ENCODE results near the gene CEP85.
A peak's percentile ranks its signal among the peaks of the same experiment; 100 is the strongest.

Gene CEP85

GRCh38 chr1:26317146-26317545 is 83.1 kb downstream of the CEP85 start:
- no peak for DNase-seq (ENCODE audit: low spot score)

- no peak for DNase-seq (ENCODE audit: low spot score)
These were observed 83.8 kb downstream of the CEP85 start, which contains the start of gene CD52 for GRCh38 chr1:26317612-26318337. Gene CD52 (plus strand): TSS chr1:26317958. CDS start chr1:26318018, 60 bp downstream.

DNA sequence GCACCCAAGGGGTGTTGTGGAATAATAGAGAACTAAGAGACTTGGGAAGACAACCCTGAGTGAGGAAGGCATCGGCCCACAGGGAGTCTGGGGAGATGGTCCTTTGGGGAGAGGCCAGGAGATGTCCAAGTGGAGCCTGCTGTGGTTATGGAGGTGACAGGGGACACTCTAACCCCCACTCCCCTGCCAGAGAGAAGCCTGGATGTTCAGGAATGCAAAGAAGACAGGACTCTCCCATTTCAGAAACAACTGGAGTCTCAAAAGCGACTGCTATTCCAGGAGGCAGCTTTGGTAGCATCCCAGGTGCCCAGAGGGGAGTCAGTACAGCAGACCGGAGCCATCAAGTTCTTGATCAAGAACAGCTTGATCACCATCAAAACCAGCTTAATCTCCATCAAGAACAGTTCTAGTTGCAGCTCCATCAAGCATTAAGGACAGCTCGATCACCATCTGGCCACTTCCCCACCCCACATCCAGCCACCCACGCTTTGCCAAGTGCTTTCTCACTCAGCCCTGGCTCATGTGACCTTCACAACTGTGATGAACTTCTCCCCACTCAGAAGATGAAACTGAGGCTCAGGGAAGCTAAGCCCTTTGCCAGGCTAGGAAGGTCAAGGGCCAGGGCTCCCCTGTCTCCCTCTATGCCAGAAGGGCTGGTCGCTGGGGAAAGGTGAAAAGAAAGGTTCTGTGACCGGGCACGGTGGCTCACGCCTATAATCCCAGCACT is 84.5 kb downstream of the CEP85 start:
- DNase-seq (ENCODE audit: low spot score): no peak

DNA sequence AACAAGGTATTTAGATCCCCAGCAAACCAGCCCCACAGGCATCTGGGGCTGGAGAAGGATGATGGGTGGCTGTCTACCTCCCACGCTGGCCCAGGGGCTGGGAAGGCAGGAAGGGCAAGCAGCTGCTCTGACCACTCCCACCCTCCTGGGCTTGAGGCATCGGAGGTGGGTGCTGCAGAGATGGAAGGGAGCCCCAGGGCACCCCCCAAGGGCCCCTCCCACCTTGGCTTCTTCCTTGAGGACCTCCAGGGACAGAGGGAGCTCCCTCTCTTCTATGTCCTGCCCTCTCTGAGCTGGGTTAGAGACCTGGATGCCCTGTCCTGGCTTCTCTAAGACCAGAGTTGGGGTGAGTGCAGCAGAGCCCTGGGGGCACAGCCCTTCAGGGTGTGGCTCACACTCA is 86.9 kb downstream of the CEP85 start:
- DNase-seq (ENCODE audit: low spot score): no peak

DNA sequence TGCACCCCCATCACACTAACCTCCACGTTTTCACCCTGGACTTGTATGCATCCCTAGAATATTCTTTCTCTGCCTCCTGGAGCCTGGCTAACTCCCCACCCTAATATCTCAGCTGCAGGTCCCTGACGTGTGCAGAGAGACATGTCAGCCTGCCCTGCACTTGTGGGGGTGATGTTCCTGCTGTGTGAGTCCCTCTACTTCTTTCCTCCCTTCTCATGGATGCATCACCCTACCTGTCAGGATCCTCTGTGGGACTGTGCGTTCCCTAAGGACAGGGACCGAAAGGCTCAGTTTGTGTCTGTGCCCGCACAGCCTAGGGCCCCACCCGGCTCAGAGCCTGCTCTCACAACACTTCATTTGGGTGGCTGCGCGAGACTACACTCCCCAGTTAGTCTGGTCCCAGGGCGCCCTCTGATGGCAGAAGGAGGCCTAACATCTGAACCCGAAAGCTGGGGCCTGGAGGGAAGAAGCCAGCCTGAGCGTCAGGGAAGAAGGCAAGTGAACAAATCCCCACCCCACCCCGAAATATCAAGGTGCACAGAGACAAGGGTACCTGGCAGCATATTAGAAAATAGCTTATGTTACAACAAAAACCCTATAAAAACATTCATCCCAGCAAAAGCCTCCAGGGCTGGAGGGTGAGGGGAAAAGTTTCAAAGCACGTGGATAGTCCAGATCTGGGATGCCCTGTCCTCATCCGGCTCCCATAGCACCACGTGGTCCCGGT is 87.5 kb downstream of the CEP85 start:
- peak; percentile 91 for DNase-seq (ENCODE audit: low spot score)

- no peak for DNase-seq (ENCODE audit: low spot score)
These were observed 88.0 kb downstream of the CEP85 start for GRCh38 chr1:26322042-26322331.

DNA sequence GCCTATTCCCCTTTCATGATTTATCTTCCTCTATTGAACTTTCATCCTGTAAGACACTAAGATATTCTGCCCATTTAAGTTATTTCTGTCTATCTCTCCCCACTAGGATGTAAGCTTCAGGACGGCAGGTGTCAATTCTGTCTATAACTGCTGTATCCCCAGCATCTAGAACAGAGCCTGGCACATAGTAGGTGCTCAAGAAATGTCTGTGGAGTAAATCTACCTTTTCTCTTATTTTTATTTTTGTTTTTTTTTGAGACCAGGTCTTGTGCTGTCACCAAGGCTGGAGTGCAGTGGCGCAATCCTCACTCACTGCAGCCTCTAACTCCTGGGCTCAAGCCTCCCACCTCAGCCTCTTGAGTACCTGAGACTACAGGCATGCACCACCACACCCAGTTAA is 89.4 kb downstream of the CEP85 start:
- no peak for DNase-seq (ENCODE audit: low spot score)

DNA sequence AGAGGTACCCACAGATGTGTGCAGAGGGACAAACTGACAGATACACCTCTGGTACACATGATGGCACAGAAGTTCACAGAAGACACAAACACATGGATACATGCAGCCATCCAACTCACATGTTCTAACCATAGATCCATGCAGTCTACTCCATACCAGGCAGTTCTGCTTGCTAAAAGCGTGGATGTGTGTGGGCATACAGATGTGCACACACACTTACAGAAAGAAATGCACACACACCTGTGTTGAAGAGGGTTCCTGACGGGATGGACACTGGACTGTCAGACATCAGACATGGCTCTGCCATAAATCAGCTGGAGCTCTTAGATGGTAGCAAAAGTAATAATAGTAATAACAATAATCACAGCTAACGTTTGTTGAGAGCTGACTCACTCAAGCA is 90.5 kb downstream of the CEP85 start:
- no peak for DNase-seq (ENCODE audit: low spot score)

GRCh38 chr1:26327956-26328362 is 94.0 kb downstream of the CEP85 start:
- no peak for DNase-seq (ENCODE audit: low spot score)

Data from hepatic stellate cell (primary cell).